ENCODE results near the gene MARK2.

Gene MARK2

DNA sequence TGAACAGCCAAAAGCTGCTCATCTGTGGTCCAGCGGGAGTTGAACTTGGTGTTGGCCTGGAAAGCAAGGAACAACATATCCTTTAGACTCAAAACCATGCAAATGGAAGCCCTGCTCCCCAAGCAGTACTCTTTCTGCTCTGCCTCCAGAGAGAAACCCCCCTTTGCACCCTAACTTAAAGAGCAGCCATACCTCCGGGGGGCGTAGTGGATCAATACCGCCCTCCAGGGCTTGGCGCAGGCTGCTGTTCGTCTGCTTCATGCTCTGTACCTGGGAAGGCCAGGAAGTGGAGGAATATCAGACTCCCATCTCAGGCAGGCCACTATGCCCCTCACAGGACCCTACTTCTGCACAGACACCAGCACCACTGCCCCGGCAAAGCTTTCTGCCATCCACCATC, 73.8 kb downstream of the MARK2 start:
- DNase-seq: no peak
- Histone ChIP-seq H3K36me3 (peaks cover 9% of the 10 kb centered on the region), H3K4me3 (ENCODE audit: low read depth, low read length) (no peak overlapping the region), H3K9me3 (no peaks in the 10 kb centered on the region), H3K4me1 (peaks cover 17% of the 10 kb centered on the region), H3K27me3 (no peaks in the 10 kb centered on the region)
- TF ChIP-seq, protein P1, sequence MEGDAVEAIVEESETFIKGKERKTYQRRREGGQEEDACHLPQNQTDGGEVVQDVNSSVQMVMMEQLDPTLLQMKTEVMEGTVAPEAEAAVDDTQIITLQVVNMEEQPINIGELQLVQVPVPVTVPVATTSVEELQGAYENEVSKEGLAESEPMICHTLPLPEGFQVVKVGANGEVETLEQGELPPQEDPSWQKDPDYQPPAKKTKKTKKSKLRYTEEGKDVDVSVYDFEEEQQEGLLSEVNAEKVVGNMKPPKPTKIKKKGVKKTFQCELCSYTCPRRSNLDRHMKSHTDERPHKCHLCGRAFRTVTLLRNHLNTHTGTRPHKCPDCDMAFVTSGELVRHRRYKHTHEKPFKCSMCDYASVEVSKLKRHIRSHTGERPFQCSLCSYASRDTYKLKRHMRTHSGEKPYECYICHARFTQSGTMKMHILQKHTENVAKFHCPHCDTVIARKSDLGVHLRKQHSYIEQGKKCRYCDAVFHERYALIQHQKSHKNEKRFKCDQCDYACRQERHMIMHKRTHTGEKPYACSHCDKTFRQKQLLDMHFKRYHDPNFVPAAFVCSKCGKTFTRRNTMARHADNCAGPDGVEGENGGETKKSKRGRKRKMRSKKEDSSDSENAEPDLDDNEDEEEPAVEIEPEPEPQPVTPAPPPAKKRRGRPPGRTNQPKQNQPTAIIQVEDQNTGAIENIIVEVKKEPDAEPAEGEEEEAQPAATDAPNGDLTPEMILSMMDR (IDR thresholded peaks at IDR 0.05; ENCODE audit: low read depth, low read length): no peak

DNA sequence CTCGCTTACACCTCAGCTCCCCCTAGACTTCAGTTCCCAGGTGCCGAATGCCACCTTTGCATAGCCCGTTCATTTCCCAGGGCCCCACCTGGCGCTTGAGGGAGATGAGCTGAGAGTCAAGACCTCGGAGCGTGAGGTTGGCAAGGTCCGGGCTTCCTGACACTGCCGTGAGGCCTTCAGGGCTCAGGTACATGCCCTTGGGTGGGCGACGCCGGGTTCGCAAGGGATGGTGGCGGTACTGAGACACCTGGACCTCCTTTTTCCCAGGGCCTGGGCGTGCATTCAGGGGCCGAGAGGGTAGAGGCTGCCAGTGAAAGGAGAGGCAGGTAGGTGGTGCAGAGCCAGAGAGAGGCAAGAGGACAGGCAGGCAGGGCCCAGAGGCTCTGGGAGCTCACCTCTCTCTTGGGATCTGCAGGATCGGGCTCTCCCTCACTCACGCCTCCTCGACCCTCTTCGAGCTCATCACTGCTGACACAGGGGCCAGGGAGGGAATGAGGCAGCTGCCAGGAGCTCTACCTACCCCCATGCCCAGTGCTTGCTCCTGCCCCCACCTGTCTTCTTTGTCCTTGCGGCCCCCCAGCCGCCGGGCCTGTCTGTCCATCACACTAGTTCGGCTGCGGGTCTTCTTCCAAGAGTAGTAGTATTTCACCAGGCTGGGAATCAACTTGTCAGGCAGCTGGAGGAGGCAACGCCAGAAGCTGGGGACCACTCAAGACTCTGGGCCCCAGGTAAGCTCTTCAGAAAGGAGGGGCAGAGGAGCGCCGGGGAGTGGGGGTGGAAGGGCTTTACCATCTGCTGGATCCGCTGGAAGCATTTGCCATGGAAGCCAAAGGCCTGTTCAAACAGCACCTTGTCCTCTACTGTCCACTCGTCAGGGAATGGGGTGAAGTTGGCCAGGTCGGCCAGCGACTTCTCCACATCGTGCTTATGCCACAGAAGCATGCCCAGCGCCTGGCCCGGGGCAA, 75.2 kb downstream of the MARK2 start:
- no peak overlapping the region for H3K4me3 ChIP-seq (ENCODE audit: low read depth, low read length)
- no peak for DNase-seq
- H3K9me3 ChIP-seq: no peaks in the 10 kb centered on the region
- TF ChIP-seq, protein P1 (IDR thresholded peaks at IDR 0.05; ENCODE audit: low read depth, low read length): no peak
- peaks cover 16% of the 10 kb centered on the region for H3K4me1 ChIP-seq
- H3K27me3 ChIP-seq: no peaks in the 10 kb centered on the region
- peaks cover 9% of the 10 kb centered on the region for H3K36me3 ChIP-seq

DNA sequence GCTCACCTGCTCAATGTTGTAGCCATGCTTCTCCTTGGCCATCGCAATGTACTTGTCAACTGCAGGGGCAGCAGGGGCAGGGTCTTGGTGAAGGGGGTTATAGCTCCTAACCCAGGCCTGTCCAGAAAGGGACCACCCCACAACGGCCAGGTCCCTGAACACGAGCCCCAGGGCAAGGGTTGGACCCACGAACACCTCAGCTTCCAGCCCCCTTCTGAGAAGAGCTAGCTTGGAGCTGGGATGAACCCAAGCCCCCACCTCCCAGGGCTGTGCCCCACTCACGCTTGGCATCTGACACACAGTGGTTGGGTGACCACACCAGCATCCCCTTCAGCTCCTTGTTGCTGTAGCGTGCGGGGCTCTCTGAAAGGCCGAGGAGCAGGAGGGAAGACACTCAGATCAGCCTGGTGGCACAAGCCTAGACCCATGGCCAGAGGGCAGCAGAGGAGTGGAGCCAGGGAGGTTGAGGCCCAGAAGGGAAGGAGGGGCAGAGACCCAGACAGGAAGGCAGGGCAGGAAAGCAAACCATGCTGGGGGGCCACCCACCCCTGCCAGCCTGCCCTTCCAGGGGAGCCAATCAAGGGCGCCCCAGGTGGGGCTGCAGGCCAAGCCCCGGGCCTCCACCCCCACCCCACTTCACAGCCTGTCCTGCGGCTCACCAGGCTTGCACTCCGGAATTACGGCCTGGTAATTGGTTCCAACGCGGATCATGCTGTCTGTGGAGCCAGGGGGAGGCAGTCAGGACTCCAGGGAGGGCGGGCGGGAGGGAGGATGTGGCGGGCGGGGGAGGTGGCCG, 76.2 kb downstream of the MARK2 start:
- TF ChIP-seq, protein P1 (IDR thresholded peaks at IDR 0.05; ENCODE audit: low read depth, low read length): no peak
- Histone ChIP-seq H3K36me3 (peaks cover 9% of the 10 kb centered on the region), H3K27me3 (no peaks in the 10 kb centered on the region), H3K9me3 (no peaks in the 10 kb centered on the region), H3K4me3 (ENCODE audit: low read depth, low read length) (peak overlapping the region; percentile 80), H3K4me1 (peaks cover 22% of the 10 kb centered on the region)
- peak; percentile 47 for DNase-seq

DNA sequence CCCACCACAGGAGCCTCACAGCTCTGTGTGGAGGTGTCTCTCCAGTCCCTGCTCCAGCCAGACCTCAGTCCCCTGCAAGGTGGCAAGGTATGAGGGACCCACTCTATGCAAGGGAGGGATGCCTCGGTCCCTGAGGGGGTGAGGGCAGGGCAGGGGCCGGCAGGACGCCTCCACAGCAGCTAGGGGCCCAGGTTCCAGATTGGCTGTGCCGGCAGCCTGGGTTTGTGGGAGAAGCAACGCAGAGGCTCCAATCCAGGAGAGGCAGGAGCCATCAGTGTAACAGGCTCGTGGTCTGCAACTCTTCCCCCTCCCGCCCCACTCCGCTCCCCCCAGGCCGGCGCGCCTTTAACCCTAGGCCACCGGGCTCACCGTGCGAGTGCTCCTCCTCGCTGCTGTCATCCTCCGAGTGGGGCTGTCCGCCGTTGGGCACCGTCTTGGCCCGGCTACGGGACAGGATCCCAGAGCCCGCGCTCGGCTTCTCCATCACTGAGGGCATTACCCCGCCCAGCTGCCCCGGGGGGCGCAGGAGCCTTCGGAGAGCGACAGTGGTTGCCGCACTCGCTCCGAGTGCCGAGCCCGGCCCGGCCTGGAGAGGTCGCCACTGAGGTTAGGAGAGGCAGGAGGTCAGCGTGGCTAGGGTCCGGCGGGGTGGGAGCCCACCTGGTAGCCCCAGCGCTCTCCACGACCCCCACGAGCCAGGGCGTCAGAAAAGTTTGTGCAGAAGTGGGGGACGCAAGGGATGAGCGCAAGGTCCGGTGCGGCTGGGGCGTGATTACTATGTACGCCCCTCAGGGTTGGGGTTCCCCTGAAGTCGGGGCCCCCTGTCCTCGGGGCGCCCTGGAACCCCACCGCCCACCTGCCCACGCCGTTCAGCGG, 77.3 kb downstream of the MARK2 start:
- peak; percentile 84 for DNase-seq

More for the DNA sequence above, 77.3 kb downstream of the MARK2 start:
- TF ChIP-seq, protein P1 (IDR thresholded peaks at IDR 0.05; ENCODE audit: low read depth, low read length): peak; percentile 58
- H3K4me1 ChIP-seq: peaks cover 22% of the 10 kb centered on the region
- peaks cover 9% of the 10 kb centered on the region for H3K36me3 ChIP-seq
- no peaks in the 10 kb centered on the region for H3K9me3 ChIP-seq
- no peaks in the 10 kb centered on the region for H3K27me3 ChIP-seq
- H3K4me3 ChIP-seq (ENCODE audit: low read depth, low read length): peak overlapping the region; percentile 80

Data from BE2C (cell line).